HepG2 (cell line): ENCODE measurements around the gene TSPYL4. TPM values are rescaled to one million over a fixed set of nuclear protein-coding genes. Genes with fewer than 3 reads are reported as not detected.
"Not testable (repeated sequence)": the region's sequence is repeated elsewhere in the genome, so short reads cannot be mapped to it uniquely, and the experiment has no call there.

Source experiments
- ATAC-seq: fragments of 200-7000 bp; cut with Tn5 transposase; 3 replicates; pipeline ENCODE4 v1.9.1; 2020; ENCODE audit warnings: mild to moderate bottlenecking, moderate library complexity
- BruUV-seq: library from RNA; stranded (reverse); fragments of 400-500 nt; replicated peaks from 2 replicates; lab custom pipeline; 2021; lab: Mats Ljungman, UMichigan
- CTCF ChIA-PET: fragments of 300-600 bp; formaldehyde crosslinking; extraction: SDS; loops from one replicate; lab custom pipeline; 2021; ENCODE audit warnings: low total read pairs, inconsistent platforms, low intra/inter-chr PET ratio; lab: Yijun Ruan, JAX
- POLR2A ChIA-PET: fragments of 350-600 bp; sonication (Branson Sonifier 250); formaldehyde crosslinking; loops from one replicate; lab custom pipeline; 2020; ENCODE audit warnings: antibody characterized with exemption, inconsistent platforms; lab: Yijun Ruan, JAX
- DNase-seq: peaks from one replicate; pipeline ENCODE4 v3.0.0-alpha.2; 2015; ENCODE audit warnings: low spot score
- FAIRE-seq: peaks from 3 replicates; lab custom pipeline; 2011; peaks lifted over from hg19 to GRCh38; lab: Jason Lieb, UNC
- H2AFZ ChIP-seq: one replicate; pipeline ENCODE4 v1.6.1; 2011; ENCODE audit warnings: low read length, inconsistent platforms
- H3K27ac ChIP-seq: fragments of 300-600 bp; 3 replicates; pipeline ENCODE4 v1.8.0; 2011; ENCODE audit warnings: mixed run types, mild to moderate bottlenecking, mixed read lengths, low read length, inconsistent platforms; ENCODE audit not compliant: insufficient read depth; ENCODE audit errors: extremely low read length
- H3K27me3 ChIP-seq, 2 experiments: fragments of 200-600 bp in 1 of 2; 2 replicates in 1 of 2; 3 replicates in 1 of 2; pipeline versions ENCODE4 v1.6.0 to v1.8.0; 2011; ENCODE audit warnings: low read length in 2 of 2, mild to moderate bottlenecking in 2 of 2, moderate library complexity in 2 of 2, inconsistent platforms in 1 of 2; ENCODE audit not compliant: insufficient read depth in 2 of 2, control insufficient read depth in 1 of 2
- H3K36me3 ChIP-seq, 2 experiments: fragments of 200-600 bp in 1 of 2; replicated peaks in 1 of 2; 2 replicates in 1 of 2; 3 replicates in 1 of 2; pipeline versions ENCODE4 v1.5.1 to v1.8.0; 2011; ENCODE audit warnings: low read length in 2 of 2, inconsistent platforms in 1 of 2; ENCODE audit not compliant: insufficient read depth in 2 of 2, control insufficient read depth in 1 of 2
- H3K4me1 ChIP-seq: 2 replicates; pipeline ENCODE4 v1.5.1; 2012; ENCODE audit warnings: low read length, inconsistent platforms; ENCODE audit not compliant: insufficient read depth
- H3K4me2 ChIP-seq: 2 replicates; pipeline ENCODE4 v1.6.0; 2011; ENCODE audit warnings: low read depth, low read length, inconsistent platforms
- H3K4me3 ChIP-seq, 3 experiments: fragments of 200-600 bp in 1 of 3; sonication (generic), shearing (Covaris generic) in 1 of 3; replicated peaks in 1 of 3; 2 replicates each; pipeline ENCODE4 v1.5.1; 2011 to 2016; ENCODE audit warnings: low read length in 3 of 3, inconsistent platforms in 2 of 3, low read depth in 2 of 3, mild to moderate bottlenecking in 2 of 3, control low read depth in 1 of 3, mixed read lengths in 1 of 3; ENCODE audit not compliant: insufficient read depth in 1 of 3
- H3K79me2 ChIP-seq: one replicate; pipeline ENCODE4 v1.6.1; 2011; ENCODE audit warnings: low read length, inconsistent platforms; ENCODE audit not compliant: insufficient read depth
- H3K9ac ChIP-seq: 2 replicates; pipeline ENCODE4 v1.6.0; 2011; ENCODE audit warnings: mild to moderate bottlenecking, low read depth, low read length, inconsistent platforms; ENCODE audit not compliant: insufficient read depth
- H3K9me3 ChIP-seq: 2 replicates; pipeline ENCODE4 v1.5.1; 2012; ENCODE audit warnings: mild to moderate bottlenecking, low read length
- H4K20me1 ChIP-seq: 2 replicates; pipeline ENCODE4 v1.6.0; 2011; ENCODE audit warnings: inconsistent platforms, mild to moderate bottlenecking, low read length, moderate library complexity; ENCODE audit not compliant: insufficient read depth
- ATF4 ChIP-seq, 2 experiments: fragments of 450-650 bp in 1 of 2; sonication (generic) in 1 of 2; formaldehyde crosslinking; IDR thresholded peaks; 2 replicates each; pipeline versions ENCODE4 v1.5.0 to v1.8.0; 2020 to 2022; ENCODE audit warnings: mild to moderate bottlenecking in 1 of 2, missing genetic modification reagents in 1 of 2
- ATF7 ChIP-seq, 2 experiments: fragments of 450-650 bp in 1 of 2; sonication (generic) in 1 of 2; formaldehyde crosslinking in 1 of 2; IDR thresholded peaks; 2 replicates each; pipeline versions ENCODE4 v1.4.0 to v1.6.1; 2016 to 2020; ENCODE audit warnings: antibody characterized with exemption in 1 of 2, mild to moderate bottlenecking in 1 of 2, missing genetic modification reagents in 1 of 2
- CEBPB ChIP-seq: IDR thresholded peaks from 2 replicates; pipeline ENCODE4 v1.6.1; 2011; ENCODE audit warnings: low read depth, low read length, improper control_type of control experiment, borderline replicate concordance
- KLF12 ChIP-seq: sonication (generic); formaldehyde crosslinking; IDR thresholded peaks from 2 replicates; pipeline ENCODE4 v1.4.0; 2020; ENCODE audit warnings: missing genetic modification reagents, borderline replicate concordance
- PHF21A ChIP-seq: sonication (generic); formaldehyde crosslinking; IDR thresholded peaks from 2 replicates; pipeline ENCODE4 v1.5.0; 2020; ENCODE audit warnings: mild to moderate bottlenecking, missing genetic modification reagents
- RNF219 ChIP-seq: sonication (generic); formaldehyde crosslinking; IDR thresholded peaks from 2 replicates; pipeline ENCODE4 v1.5.0; 2020; ENCODE audit warnings: mild to moderate bottlenecking, missing genetic modification reagents
- SYNCRIP ChIP-seq: fragments of 200-400 bp; formaldehyde crosslinking; IDR thresholded peaks from 2 replicates; pipeline ENCODE4 v1.6.1; 2018; ENCODE audit warnings: mild to moderate bottlenecking, low read depth, low read length; ENCODE audit not compliant: insufficient read depth
- TEF ChIP-seq: sonication (generic); formaldehyde crosslinking; IDR thresholded peaks from 2 replicates; pipeline ENCODE4 v1.5.0; 2020; ENCODE audit warnings: missing genetic modification reagents
- ZNF639 ChIP-seq: conservative IDR thresholded peaks from 2 replicates; pipeline ENCODE4 v1.6.1; 2018; ENCODE audit warnings: missing genetic modification reagents
- ZNF784 ChIP-seq: sonication (generic); formaldehyde crosslinking; IDR thresholded peaks from 2 replicates; pipeline ENCODE4 v1.5.1; 2020; ENCODE audit warnings: missing genetic modification reagents, mild to moderate bottlenecking, borderline replicate concordance
- WGBS: methylation state at CpG from one replicate; pipeline ENCODE4 v1.1.6; 2017; ENCODE audit warnings: low lambda C conversion rate; 5-methylcytosine and 5-hydroxymethylcytosine counted together
- in situ Hi-C: cut with HindIII; loops from 2 replicates; pipeline ENCODE4 v1.10.0; 2017; ENCODE audit warnings: low pct_unique_long_range_greater_than_20kb; ENCODE audit not compliant: extremely low pct_ligation_motif_present
- intact Hi-C: fragments of 100-400 bp; cut with micrococcal nuclease; formaldehyde crosslinking; loops from one replicate; pipeline ENCODE4 v1.10.0; 2022; ENCODE audit not compliant: unreplicated experiment
- polyA plus RNA-seq, 8 experiments: library from polyadenylated mRNA; depleted of rRNA in 3 of 8; stranded (reverse) in 7 of 8; unstranded in 1 of 8; fragments of >200 nt; fragmentation: Illumina TruSeq in 4 of 8; extraction: Trizol in 4 of 8; gene quantifications; 2 replicates each; pipeline versions ENCODE4 v1.2.1 to v1.2.3, GENCODE V29; 2011 to 2016; ENCODE audit warnings: low read depth in 4 of 8, missing spikeins in 1 of 8, mixed read lengths in 1 of 8; ENCODE audit not compliant: insufficient read depth in 1 of 8
- total RNA-seq, 5 experiments: library from RNA; depleted of rRNA; stranded (reverse); fragments of >200 nt; fragmentation: Illumina TruSeq; extraction: Trizol; gene quantifications; 2 replicates each; pipeline ENCODE4 v1.2.3, GENCODE V29; 2016; ENCODE audit warnings: low read depth in 1 of 5

Gene TSPYL4
- total and polyA plus RNA-seq, 2 of the 13 experiments (the other 11 are each of a cell fraction or from before 2014, with no cell fraction given): 18.0 to 19.7 TPM

- Histone ChIP-seq H3K4me1 (no peaks in the 10 kb centered on the region), H3K79me2 (no peaks in the 10 kb centered on the region), H3K27ac (no peak overlapping the region), H3K9ac (no peak overlapping the region), H4K20me1 (no peaks in the 10 kb centered on the region), H3K27me3 (no peaks in the 10 kb centered on the region), H3K9me3 (no peaks in the 10 kb centered on the region), H3K4me3 (no peak overlapping the region), H2AFZ (no peak overlapping the region), H3K36me3 (no peaks in the 10 kb centered on the region), H3K4me2 (no peak overlapping the region)
- FAIRE-seq (no peak), DNase-seq (no peak), ATAC-seq (no peak)
- ChIA-PET CTCF (interaction anchor here (1.3 to 2.2 kb wide), 3 partner anchors 245 to 359 kb away, joined by 6 to 21 read pairs (median 10); no protein-coding TSS in a partner anchor), POLR2A (no interaction called here)
- 52% methylated on average over 1 of the region's 1 CpG for WGBS
- intact Hi-C loops (loop anchor here (1.0 to 5.0 kb wide), 4 partner anchors 30 to 360 kb away; no protein-coding TSS in a partner anchor), in situ Hi-C loops (loop anchor here (10.0 to 25.0 kb wide), 2 partner anchors 248 to 375 kb away; partner anchors contain the start of gene ZUP1)
- BruUV-seq: no TSS peak
- no peak for TF ChIP-seq ZNF784 (CRISPR knock-in tag)
- TF ChIP-seq ZNF639 (CRISPR knock-in tag): no peak
- peak; percentile 68 for TF ChIP-seq ATF7 (IDR thresholded peaks at IDR 0.05)
- no peak for TF ChIP-seq ATF7 (CRISPR knock-in tag; IDR thresholded peaks at IDR 0.05)
- TF ChIP-seq SYNCRIP: no peak
- TF ChIP-seq PHF21A (CRISPR knock-in tag): no peak
- no peak for TF ChIP-seq KLF12
- peak; percentile 53; the same call in 1 of the 2 replicates for TF ChIP-seq CEBPB
- peak in 1 of 2 experiments; percentile 43; a peak in 1 of 4 replicates for TF ChIP-seq ATF4 (CRISPR knock-in tag; IDR thresholded peaks at IDR 0.05)
- TF ChIP-seq RNF219 (CRISPR knock-in tag): no peak
- no peak for TF ChIP-seq TEF (CRISPR knock-in tag)
Measured at GRCh38 chr6:116286773-116287358, 33.0 kb upstream of the TSPYL4 start.

GRCh38 chr6:116284984-116285383, 31.1 kb upstream of the TSPYL4 start:
- CTCF ChIA-PET, ATAC-seq, H3K36me3 ChIP-seq, H4K20me1 ChIP-seq, FAIRE-seq, BruUV-seq, H3K9ac ChIP-seq, H3K27me3 ChIP-seq, H3K4me3 ChIP-seq, H3K9me3 ChIP-seq, H3K27ac ChIP-seq, POLR2A ChIA-PET, H3K79me2 ChIP-seq, H2AFZ ChIP-seq, H3K4me2 ChIP-seq, DNase-seq: not testable (repeated sequence)
- in situ Hi-C loops (loop anchor here (10.0 to 25.0 kb wide), 2 partner anchors 250 to 377 kb away; partner anchors contain the start of gene ZUP1), intact Hi-C loops (loop anchor here (5.0 kb wide), 1 partner anchor 362 kb away; no protein-coding TSS in a partner anchor)
- peaks cover 11% of the 10 kb centered on the region for H3K4me1 ChIP-seq
- WGBS: 76% methylated on average over 4 of the region's 4 CpGs
